ENCODE measurements around the gene RPS3A. TPM values are rescaled to one million over a fixed set of nuclear protein-coding genes. Genes with fewer than 3 reads are reported as not detected.

The RPS3A gene
- total and polyA plus RNA-seq, 9 of the 15 experiments (the other 6 are each of a cell fraction or from before 2014, with no cell fraction given): 2,102 to 5,488 (median 3,554) TPM

GRCh38 chr4:151144329-151145072 is 45.1 kb downstream of the RPS3A start (continued):
- TF ChIP-seq ZBTB11 (CRISPR knock-in tag; IDR thresholded peaks at IDR 0.05): no peak
- no peak for TF ChIP-seq ZNF699 (CRISPR knock-in tag; IDR thresholded peaks at IDR 0.05; ENCODE audit: insufficient replicate concordance)

- intact Hi-C loops (cut with micrococcal nuclease): no loop called here
- no peak overlapping the region for H3K4me2 ChIP-seq (ENCODE audit: insufficient read depth, low read length)
- no peaks in the 10 kb centered on the region for H3K27me3 ChIP-seq (ENCODE audit: control insufficient read depth in 2 of 2, insufficient read depth in 2 of 2, low read length in 2 of 2)
- POLR2A ChIA-PET: interaction anchor here (1.0 kb wide), 1 partner anchor 14 kb away, joined by 4 read pairs; no protein-coding TSS in a partner anchor
- 10% methylated on average over 3 of the region's 3 CpGs for WGBS (ENCODE audit: insufficient coverage, low coverage, missing lambda C conversion rate)
- H3K4me1 ChIP-seq (replicated peaks in 1 of 2; ENCODE audit: control insufficient read depth in 2 of 2, insufficient read depth in 2 of 2, low read length in 2 of 2): no peaks in the 10 kb centered on the region; a peak in 1 of 5 replicates
- DNase-seq (ENCODE audit: extremely low read depth in 1 of 4, low spot score in 3 of 4): no peak
- no peak for FAIRE-seq
- CTCF ChIA-PET (ENCODE audit: low intra/inter-chr PET ratio): no interaction called here
- no peak overlapping the region for H3K4me3 ChIP-seq
- no peak overlapping the region for H3K9ac ChIP-seq (ENCODE audit: insufficient read depth in 1 of 2, low read depth in 2 of 2, low read length in 2 of 2)
- H4K20me1 ChIP-seq (replicated peaks; ENCODE audit: control insufficient read depth, insufficient read depth, low read length): no peaks in the 10 kb centered on the region
- H3K27ac ChIP-seq (ENCODE audit: extremely low read depth, low read depth, low read length): no peak overlapping the region
- no peaks in the 10 kb centered on the region for H3K36me3 ChIP-seq (ENCODE audit: control insufficient read depth, insufficient read depth, low read length)
- peak; percentile 79 for ATAC-seq
- in situ Hi-C loops (cut with MboI): no loop called here
- H3K9me1 ChIP-seq (ENCODE audit: control insufficient read depth, insufficient read depth, low read length): no peaks in the 10 kb centered on the region
- no TSS peak for BruUV-seq (replicated peaks)
- no peaks in the 10 kb centered on the region for H3K79me2 ChIP-seq (ENCODE audit: control insufficient read depth, insufficient read depth, low read length)
- H2AFZ ChIP-seq (ENCODE audit: low read depth, low read length): no peak overlapping the region
- no peaks in the 10 kb centered on the region for H3K9me3 ChIP-seq (replicated peaks; ENCODE audit: control insufficient read depth, insufficient read depth, low read depth, low read length)
- TF ChIP-seq CC2D1A (IDR thresholded peaks at IDR 0.05) (no peak), HMBOX1 (IDR thresholded peaks at IDR 0.05) (no peak), ZFP91 (CRISPR knock-in tag; IDR thresholded peaks at IDR 0.05) (no peak), ATF7 (IDR thresholded peaks at IDR 0.05) (peak; percentile 63; the same call in 1 of the 2 replicates), ATF3 (IDR thresholded peaks at IDR 0.05) (peak; percentile 89), ATF3 (CRISPR knock-in tag; conservative IDR thresholded peaks at IDR 0.05) (no peak), PHB (CRISPR knock-in tag; IDR thresholded peaks at IDR 0.05) (no peak), SMAD4 (CRISPR knock-in tag; conservative IDR thresholded peaks at IDR 0.05) (no peak), USF1 (CRISPR knock-in tag; IDR thresholded peaks at IDR 0.05) (no peak)
These were observed 47.6 kb downstream of the RPS3A start for GRCh38 chr4:151147000-151147399.
